SU-DHL-6 (cell line): ENCODE data around the gene ZNF462.

Experiments
- H2AFZ ChIP-seq: fragments of 200-600 bp; sonication (generic); 2 replicates; pipeline ENCODE4 v1.6.1; 2014; ENCODE audit warnings: low read depth, mild to moderate bottlenecking, moderate library complexity, mixed read lengths, antibody characterized with exemption, low read length; ENCODE audit not compliant: severe bottlenecking
- H3F3A ChIP-seq: fragments of 200-600 bp; shearing (Covaris generic); 2 replicates; pipeline ENCODE4 v1.6.0; 2016; ENCODE audit warnings: antibody characterized with exemption, mild to moderate bottlenecking; ENCODE audit not compliant: insufficient read depth
- H3K27ac ChIP-seq: fragments of 200-600 bp; sonication (generic); 2 replicates; pipeline ENCODE4 v1.5.1; 2016; ENCODE audit warnings: low read depth, mild to moderate bottlenecking, low read length, moderate library complexity, mixed read lengths
- H3K27me3 ChIP-seq: fragments of 200-600 bp; sonication (generic), shearing (Covaris generic); 2 replicates; pipeline ENCODE4 v1.6.0; 2014; ENCODE audit warnings: mild to moderate bottlenecking, low read length
- H3K36me3 ChIP-seq: fragments of 200-600 bp; sonication (generic); 2 replicates; pipeline ENCODE4 v1.6.1; 2014; ENCODE audit warnings: mild to moderate bottlenecking, low read length, mixed read lengths
- H3K4me2 ChIP-seq: fragments of 300-600, 200-600 bp; shearing (Covaris generic), sonication (generic); 2 replicates; pipeline ENCODE4 v1.6.0; 2014; ENCODE audit warnings: low read length, low read depth, mild to moderate bottlenecking; ENCODE audit not compliant: poor library complexity, severe bottlenecking
- H3K4me3 ChIP-seq: fragments of 200-600 bp; sonication (generic); 2 replicates; pipeline ENCODE4 v1.5.1; 2014; ENCODE audit warnings: antibody characterized with exemption, low read length, mild to moderate bottlenecking, mixed read lengths; ENCODE audit not compliant: insufficient read depth, poor library complexity, severe bottlenecking
- H3K79me2 ChIP-seq: fragments of 200-600 bp; sonication (generic); 2 replicates; pipeline ENCODE4 v1.6.1; 2014; ENCODE audit warnings: mild to moderate bottlenecking, low read length, moderate library complexity; ENCODE audit not compliant: insufficient read depth
- H3K9ac ChIP-seq: fragments of 200-600 bp; sonication (generic); 2 replicates; pipeline ENCODE4 v1.7.0; 2014; ENCODE audit warnings: mild to moderate bottlenecking, low read length
- H3K9me2 ChIP-seq: fragments of 200-600 bp; sonication (generic); replicated peaks from 2 replicates; pipeline ENCODE4 v1.6.1; 2014; ENCODE audit warnings: low read length; ENCODE audit not compliant: insufficient read depth
- H3K9me3 ChIP-seq: fragments of 200-600 bp; sonication (generic); 2 replicates; pipeline ENCODE4 v1.6.1; 2014; ENCODE audit warnings: low read length, mixed read lengths; ENCODE audit not compliant: insufficient read depth
- H4K20me1 ChIP-seq: fragments of 200-600 bp; sonication (generic); 2 replicates; pipeline ENCODE4 v1.6.1; 2014; ENCODE audit warnings: low read depth, mild to moderate bottlenecking, antibody characterized with exemption, low read length, moderate library complexity, mixed read lengths
- EZH2phosphoT487 ChIP-seq: fragments of 200-600 bp; sonication (generic), shearing (Covaris generic); conservative IDR thresholded peaks from 2 replicates; pipeline ENCODE4 v1.6.1; 2018; ENCODE audit warnings: mild to moderate bottlenecking, antibody characterized with exemption, low read length, moderate library complexity, mixed read lengths
- TF ChIP-seq, protein P1 (sequence below): fragments of 200-600 bp; sonication (generic); IDR thresholded peaks from one replicate; pipeline ENCODE4 v1.5.1; 2017; ENCODE audit warnings: antibody characterized with exemption, mild to moderate bottlenecking, low read length, moderate library complexity; ENCODE audit not compliant: insufficient read depth, poor library complexity, severe bottlenecking

ZNF462 gene

DNA sequence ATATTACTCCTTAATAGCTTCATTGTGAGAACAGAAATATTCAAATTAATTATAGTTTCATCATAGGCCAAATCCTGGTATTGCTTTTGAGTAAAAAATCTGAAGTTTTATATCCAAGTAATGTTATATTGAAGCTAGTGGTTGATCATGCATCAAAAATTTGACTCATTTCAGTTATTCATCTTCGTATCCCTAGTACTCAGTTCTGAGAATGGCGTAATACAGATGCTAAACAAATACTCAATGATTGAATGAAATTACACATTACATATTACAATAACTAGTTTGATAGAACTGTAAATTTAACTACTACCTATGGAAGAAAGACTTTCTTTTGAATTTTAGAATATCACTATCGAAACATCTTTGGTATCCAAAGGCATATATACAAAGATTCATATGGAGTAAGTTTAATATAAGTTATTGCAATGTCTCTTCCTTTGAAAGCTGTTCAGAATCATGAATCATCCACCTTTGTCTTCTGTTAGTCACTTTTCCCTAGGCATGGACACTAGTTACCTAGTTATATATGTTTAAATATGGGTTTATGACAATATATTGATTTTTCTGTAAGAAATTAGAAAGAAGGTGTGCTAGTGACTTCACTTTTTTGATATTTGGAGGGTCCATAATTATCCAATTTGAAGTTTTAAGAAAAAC, 5.0 kb upstream of the ZNF462 start:
- Histone ChIP-seq H3K4me3 (no peak overlapping the region), H3F3A (no peaks in the 10 kb centered on the region), H4K20me1 (no peaks in the 10 kb centered on the region), H3K9me2 (no peaks in the 10 kb centered on the region), H3K9ac (no peak overlapping the region), H3K4me2 (no peak overlapping the region), H3K27ac (no peak overlapping the region), H3K36me3 (no peaks in the 10 kb centered on the region), H2AFZ (no peak overlapping the region), H3K9me3 (no peaks in the 10 kb centered on the region), H3K27me3 (no peaks in the 10 kb centered on the region), H3K79me2 (no peaks in the 10 kb centered on the region)
- TF ChIP-seq, protein P1, sequence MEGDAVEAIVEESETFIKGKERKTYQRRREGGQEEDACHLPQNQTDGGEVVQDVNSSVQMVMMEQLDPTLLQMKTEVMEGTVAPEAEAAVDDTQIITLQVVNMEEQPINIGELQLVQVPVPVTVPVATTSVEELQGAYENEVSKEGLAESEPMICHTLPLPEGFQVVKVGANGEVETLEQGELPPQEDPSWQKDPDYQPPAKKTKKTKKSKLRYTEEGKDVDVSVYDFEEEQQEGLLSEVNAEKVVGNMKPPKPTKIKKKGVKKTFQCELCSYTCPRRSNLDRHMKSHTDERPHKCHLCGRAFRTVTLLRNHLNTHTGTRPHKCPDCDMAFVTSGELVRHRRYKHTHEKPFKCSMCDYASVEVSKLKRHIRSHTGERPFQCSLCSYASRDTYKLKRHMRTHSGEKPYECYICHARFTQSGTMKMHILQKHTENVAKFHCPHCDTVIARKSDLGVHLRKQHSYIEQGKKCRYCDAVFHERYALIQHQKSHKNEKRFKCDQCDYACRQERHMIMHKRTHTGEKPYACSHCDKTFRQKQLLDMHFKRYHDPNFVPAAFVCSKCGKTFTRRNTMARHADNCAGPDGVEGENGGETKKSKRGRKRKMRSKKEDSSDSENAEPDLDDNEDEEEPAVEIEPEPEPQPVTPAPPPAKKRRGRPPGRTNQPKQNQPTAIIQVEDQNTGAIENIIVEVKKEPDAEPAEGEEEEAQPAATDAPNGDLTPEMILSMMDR, result no peak
- TF ChIP-seq EZH2phosphoT487, result no peak

DNA sequence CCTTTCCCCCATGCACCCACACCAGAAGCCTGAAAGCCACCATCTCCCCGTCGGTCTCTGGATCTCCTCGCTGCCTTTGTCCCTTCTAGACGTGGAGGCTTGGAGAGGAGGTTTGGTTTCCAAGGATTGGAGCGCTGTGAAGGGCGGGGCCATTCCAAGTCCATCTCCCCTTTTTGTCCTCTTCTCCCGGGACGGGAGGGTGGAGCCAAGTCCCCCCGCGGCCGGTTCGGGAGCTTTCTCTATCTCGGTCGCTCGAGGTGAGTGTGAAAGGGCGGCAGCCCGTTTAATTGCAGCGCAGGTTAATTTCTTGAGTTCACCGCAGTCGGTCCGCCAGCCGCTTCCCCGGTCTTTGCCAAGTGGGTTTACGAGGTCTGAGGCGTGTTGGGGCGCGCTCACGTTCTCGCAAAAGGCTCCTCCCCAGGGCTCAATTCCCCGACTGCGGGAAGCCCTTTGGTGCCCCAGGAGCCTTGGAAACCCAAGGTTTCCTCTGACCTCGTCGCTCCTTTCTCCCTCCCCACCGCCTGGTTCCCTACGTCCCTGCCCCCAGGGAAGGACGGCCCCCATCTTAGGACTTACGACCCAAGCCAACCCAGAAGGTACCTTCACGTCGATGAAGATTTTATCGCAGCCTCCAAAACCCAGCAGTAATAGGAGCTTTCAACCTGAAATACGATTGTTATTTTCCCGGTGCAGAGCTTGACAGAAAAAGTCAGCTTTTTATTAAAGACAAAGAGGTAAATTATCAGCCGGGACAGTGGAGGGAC, 2.8 kb upstream of the ZNF462 start:
- TF ChIP-seq EZH2phosphoT487, result no peak
- TF ChIP-seq, protein P1, result no peak
- Histone ChIP-seq H3K79me2 (no peaks in the 10 kb centered on the region), H3F3A (no peaks in the 10 kb centered on the region), H3K9me3 (no peaks in the 10 kb centered on the region), H3K9me2 (no peaks in the 10 kb centered on the region), H3K27ac (no peak overlapping the region), H4K20me1 (no peaks in the 10 kb centered on the region), H3K36me3 (no peaks in the 10 kb centered on the region), H3K9ac (no peak overlapping the region), H3K4me3 (no peak overlapping the region), H3K4me2 (no peak overlapping the region), H3K27me3 (no peaks in the 10 kb centered on the region), H2AFZ (no peak overlapping the region)

DNA sequence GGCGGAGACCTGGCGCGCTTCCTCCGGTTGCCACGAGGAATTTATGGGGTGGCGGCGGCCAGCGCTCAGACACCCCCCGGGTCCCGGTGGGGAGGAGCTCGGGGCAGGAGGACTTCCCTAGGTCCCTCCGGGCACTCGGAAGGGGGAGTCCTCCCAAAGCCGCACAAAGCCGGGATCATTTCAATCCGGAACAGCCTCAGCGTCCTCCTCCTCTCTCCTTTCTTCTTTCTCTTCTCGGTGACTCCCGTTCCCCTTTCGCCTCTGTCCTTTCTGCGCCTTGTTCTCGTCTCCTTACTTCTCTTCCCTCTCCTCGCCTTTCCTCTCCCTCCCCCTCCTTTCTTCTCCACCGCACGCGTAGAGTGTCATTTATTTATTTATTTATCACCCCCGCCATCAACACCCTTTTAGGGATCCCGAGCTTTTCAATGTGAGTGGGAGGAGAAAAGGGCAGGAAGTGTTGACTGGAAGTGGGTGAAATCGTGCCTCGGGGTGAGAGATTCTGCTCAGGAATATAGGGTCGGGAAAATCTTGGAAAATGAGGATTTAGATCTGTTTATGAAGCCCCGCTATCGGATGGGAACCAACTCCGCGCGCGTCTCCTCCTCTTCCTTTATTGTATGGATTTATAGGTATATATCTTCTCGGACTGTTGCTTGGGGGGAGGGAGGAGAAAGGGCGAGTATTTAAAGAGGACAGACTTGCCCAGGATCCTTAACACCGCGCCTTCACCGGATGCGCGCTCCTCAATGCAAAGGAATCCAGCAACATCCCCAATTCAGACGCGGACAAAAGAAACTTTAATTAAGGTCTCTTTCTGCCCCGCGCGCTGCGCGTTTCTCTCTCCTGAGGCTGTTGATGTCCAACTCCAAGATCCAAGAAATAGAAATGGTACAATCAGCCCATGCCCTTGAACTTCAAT, 2.0 kb upstream of the ZNF462 start:
- H3K4me3 ChIP-seq, result no peak overlapping the region
- H3K27me3 ChIP-seq, result no peaks in the 10 kb centered on the region
- no peaks in the 10 kb centered on the region for H3F3A ChIP-seq
- no peaks in the 10 kb centered on the region for H4K20me1 ChIP-seq
- no peak for TF ChIP-seq EZH2phosphoT487
- TF ChIP-seq, protein P1, result no peak
- no peaks in the 10 kb centered on the region for H3K9me2 ChIP-seq
- no peaks in the 10 kb centered on the region for H3K36me3 ChIP-seq
- H3K79me2 ChIP-seq, result no peaks in the 10 kb centered on the region
- H3K27ac ChIP-seq, result no peak overlapping the region
- H3K4me2 ChIP-seq, result no peak overlapping the region
- no peak overlapping the region for H2AFZ ChIP-seq
- no peak overlapping the region for H3K9ac ChIP-seq
- no peaks in the 10 kb centered on the region for H3K9me3 ChIP-seq
